Hepatocyte (in vitro differentiated cells): Measurements from ENCODE around the gene GNPNAT1.

ENCODE experiments used
- EZH2 ChIP-seq: fragments of 200-600 bp; sonication (generic); IDR thresholded peaks from 2 replicates; pipeline ENCODE4 v1.6.1; 2016; ENCODE audit warnings: antibody characterized with exemption, mild to moderate bottlenecking, borderline replicate concordance
- EZH2phosphoT487 ChIP-seq: fragments of 200-600 bp; sonication (generic); IDR thresholded peaks from one replicate; pipeline ENCODE4 v1.6.1; 2018; ENCODE audit warnings: antibody characterized with exemption, mild to moderate bottlenecking, low read depth, moderate library complexity; ENCODE audit not compliant: unreplicated experiment, severe bottlenecking
- TF ChIP-seq, protein P1 (sequence below): fragments of 200-600 bp; sonication (generic); IDR thresholded peaks from 2 replicates; pipeline ENCODE4 v1.5.1; 2016; ENCODE audit warnings: antibody characterized with exemption, mild to moderate bottlenecking; ENCODE audit not compliant: poor library complexity

DNA sequence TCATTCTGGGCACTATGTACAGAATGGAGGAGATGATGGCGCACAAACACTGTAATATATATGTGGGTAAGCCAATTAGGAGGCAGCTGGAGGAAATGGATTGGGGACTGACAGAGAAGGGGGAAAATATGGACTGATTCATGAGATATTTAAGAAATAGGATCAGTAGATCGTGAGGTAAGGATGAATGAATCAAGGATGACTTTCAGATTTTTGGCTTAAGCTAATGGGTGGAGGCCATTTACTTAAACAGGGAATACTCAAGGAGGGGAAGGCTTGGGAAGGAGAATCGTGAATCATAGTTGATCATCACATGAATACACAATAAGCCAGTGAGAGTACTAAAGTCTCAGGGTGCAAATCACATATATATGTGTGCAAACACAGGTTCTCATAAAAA is 11.2 kb upstream of the GNPNAT1 start:
- TF ChIP-seq, protein P1, sequence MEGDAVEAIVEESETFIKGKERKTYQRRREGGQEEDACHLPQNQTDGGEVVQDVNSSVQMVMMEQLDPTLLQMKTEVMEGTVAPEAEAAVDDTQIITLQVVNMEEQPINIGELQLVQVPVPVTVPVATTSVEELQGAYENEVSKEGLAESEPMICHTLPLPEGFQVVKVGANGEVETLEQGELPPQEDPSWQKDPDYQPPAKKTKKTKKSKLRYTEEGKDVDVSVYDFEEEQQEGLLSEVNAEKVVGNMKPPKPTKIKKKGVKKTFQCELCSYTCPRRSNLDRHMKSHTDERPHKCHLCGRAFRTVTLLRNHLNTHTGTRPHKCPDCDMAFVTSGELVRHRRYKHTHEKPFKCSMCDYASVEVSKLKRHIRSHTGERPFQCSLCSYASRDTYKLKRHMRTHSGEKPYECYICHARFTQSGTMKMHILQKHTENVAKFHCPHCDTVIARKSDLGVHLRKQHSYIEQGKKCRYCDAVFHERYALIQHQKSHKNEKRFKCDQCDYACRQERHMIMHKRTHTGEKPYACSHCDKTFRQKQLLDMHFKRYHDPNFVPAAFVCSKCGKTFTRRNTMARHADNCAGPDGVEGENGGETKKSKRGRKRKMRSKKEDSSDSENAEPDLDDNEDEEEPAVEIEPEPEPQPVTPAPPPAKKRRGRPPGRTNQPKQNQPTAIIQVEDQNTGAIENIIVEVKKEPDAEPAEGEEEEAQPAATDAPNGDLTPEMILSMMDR, result no peak
- TF ChIP-seq EZH2phosphoT487 (no peak), EZH2 (no peak)
